Fibroblast of the aortic adventitia (primary cell): Measurements from ENCODE around the gene PHF3. TPM values are rescaled to one million over a fixed set of nuclear protein-coding genes. Genes with fewer than 3 reads are reported as not detected.
A peak's percentile ranks its signal among the peaks of the same experiment; 100 is the strongest.

Source experiments
- DNase-seq: peaks from one replicate; pipeline ENCODE4 v3.0.0-alpha.2; 2010; ENCODE audit warnings: low read depth
- H3K4me3 ChIP-seq: 2 replicates; pipeline ENCODE4 v1.5.1; 2011; ENCODE audit warnings: low read depth, mild to moderate bottlenecking, control low read depth, low read length, moderate library complexity
- CTCF ChIP-seq: IDR thresholded peaks from 2 replicates; pipeline ENCODE4 v1.5.1; 2011; ENCODE audit warnings: mild to moderate bottlenecking, low read length, control low read depth, inconsistent platforms; ENCODE audit not compliant: insufficient read depth
- total RNA-seq: library from RNA; depleted of rRNA; stranded (reverse); fragments of >200 nt; gene quantifications from 2 replicates; pipeline ENCODE4 v1.2.3, GENCODE V29; 2012; ENCODE audit warnings: low replicate concordance

PHF3 gene
- total RNA-seq, 1 donor, result 78.5 TPM

GRCh38 chr6:63714091-63714490 lies 78.5 kb downstream of the PHF3 start:
- DNase-seq, result no peak
- TF ChIP-seq CTCF, result no peak
- H3K4me3 ChIP-seq, result no peak overlapping the region

- DNase-seq, result no peak
- no peak overlapping the region for H3K4me3 ChIP-seq
- TF ChIP-seq CTCF, result no peak
Measured at GRCh38 chr6:63716169-63716568, 80.6 kb downstream of the PHF3 start.

GRCh38 chr6:63721181-63721580 lies 85.6 kb downstream of the PHF3 start:
- TF ChIP-seq CTCF, result no peak
- no peak overlapping the region for H3K4me3 ChIP-seq
- no peak for DNase-seq

GRCh38 chr6:63724721-63725120 lies 89.1 kb downstream of the PHF3 start:
- no peak for DNase-seq
- TF ChIP-seq CTCF, result no peak
- no peak overlapping the region for H3K4me3 ChIP-seq

- TF ChIP-seq CTCF, result no peak
- no peak for DNase-seq
- no peak overlapping the region for H3K4me3 ChIP-seq
Measured at GRCh38 chr6:63730311-63730710, 94.7 kb downstream of the PHF3 start.

- H3K4me3 ChIP-seq, result no peak overlapping the region
- DNase-seq, result peak; percentile 16
Measured at GRCh38 chr6:63731930-63732329, 96.3 kb downstream of the PHF3 start.

More at GRCh38 chr6:63731930-63732329, 96.3 kb downstream of the PHF3 start:
- TF ChIP-seq CTCF, result no peak
